GM15510 (cell line): ENCODE data around the gene CDT1.

Experiments
- POLR2A ChIP-seq: IDR thresholded peaks from 3 replicates; pipeline ENCODE4 v1.6.1; 2011; ENCODE audit warnings: borderline replicate concordance; ENCODE audit not compliant: insufficient read length; ENCODE audit errors: extremely low read depth

The CDT1 gene

GRCh38 chr16:88857728-88858339 lies 54.2 kb downstream of the CDT1 start:
- TF ChIP-seq POLR2A = no peak
